ENCODE results near the gene DDR2. TPM values are rescaled to one million over a fixed set of nuclear protein-coding genes. Genes with fewer than 3 reads are reported as not detected.

The DDR2 gene
- polyA plus RNA-seq, 1 of the 3 experiments (the other 2 are of a cell fraction), result 34.0 TPM

DNA sequence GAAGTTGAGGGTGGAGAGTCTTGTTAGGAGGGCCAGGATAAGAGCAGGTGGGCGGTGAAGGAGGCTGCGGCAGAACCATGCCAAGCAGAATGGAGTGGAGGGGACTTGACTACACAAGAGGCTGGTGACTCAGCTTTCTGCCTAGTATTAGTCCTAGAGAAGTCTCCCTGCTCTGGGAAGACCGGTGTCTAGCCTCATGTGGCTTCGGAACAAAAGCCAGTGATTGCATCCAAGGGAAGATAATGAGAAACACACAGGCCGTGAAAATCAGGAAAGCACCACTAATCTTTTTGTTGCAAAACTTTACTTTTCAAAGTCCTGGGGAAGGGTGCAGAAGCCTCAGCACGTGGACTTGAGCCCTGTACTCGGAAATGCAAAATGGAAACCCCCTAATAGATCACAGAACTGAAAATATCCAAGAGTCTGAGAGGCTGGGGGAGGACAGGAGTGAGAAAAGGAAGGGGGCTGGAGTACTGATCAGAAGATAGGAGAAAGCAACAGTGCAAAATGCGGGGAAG is 31.4 kb downstream of the DDR2 start:
- POLR2A ChIA-PET, result no interaction called here
- Histone ChIP-seq H2AFZ (ENCODE audit: low read depth) (no peak overlapping the region), H3K9me2 (no peaks in the 10 kb centered on the region), H4K20me1 (ENCODE audit: insufficient read depth) (peaks cover 15% of the 10 kb centered on the region; the same call in 1 of the 2 replicates), H3K9ac (peak overlapping the region; percentile 57; the same call in 1 of the 2 replicates), H3F3A (replicated peaks; ENCODE audit: insufficient read depth) (peaks cover 37% of the 10 kb centered on the region), H3K9me3 (no peaks in the 10 kb centered on the region), H3K4me2 (peak overlapping the region; percentile 78), H3K4me1 (ENCODE audit: control insufficient read depth in 1 of 2, insufficient read depth in 2 of 2, low read depth in 1 of 2, low read length in 1 of 2) (peaks cover 41 to 87% of the 10 kb centered on the region in 2 experiments; a peak in 3 of 4 replicates), H3K79me2 (ENCODE audit: insufficient read depth) (peaks cover 97% of the 10 kb centered on the region), H3K36me3 (replicated peaks in 1 of 2; ENCODE audit: control insufficient read depth in 1 of 2, insufficient read depth in 2 of 2, low read length in 1 of 2) (peaks cover 12 to 32% of the 10 kb centered on the region in 2 experiments), H3K27me3 (ENCODE audit: insufficient read depth) (no peaks in the 10 kb centered on the region), H3K27ac (ENCODE audit: low read depth in 2 of 2, low read length in 1 of 2) (peak overlapping the region; percentile 92 to 95), H3K4me3 (ENCODE audit: low read depth in 2 of 2, low read length in 1 of 2) (peak overlapping the region; percentile 10 to 43; a peak in 3 of 4 replicates)
- CTCF ChIA-PET, result interaction anchor here (1.4 kb wide), 1 partner anchor 27 kb away, joined by 3 read pairs; no protein-coding TSS in a partner anchor
- WGBS (ENCODE audit: low lambda C conversion rate), result 9% methylated on average over 8 of the region's 8 CpGs
- DNase-seq, result no peak
- TF ChIP-seq, protein P1, sequence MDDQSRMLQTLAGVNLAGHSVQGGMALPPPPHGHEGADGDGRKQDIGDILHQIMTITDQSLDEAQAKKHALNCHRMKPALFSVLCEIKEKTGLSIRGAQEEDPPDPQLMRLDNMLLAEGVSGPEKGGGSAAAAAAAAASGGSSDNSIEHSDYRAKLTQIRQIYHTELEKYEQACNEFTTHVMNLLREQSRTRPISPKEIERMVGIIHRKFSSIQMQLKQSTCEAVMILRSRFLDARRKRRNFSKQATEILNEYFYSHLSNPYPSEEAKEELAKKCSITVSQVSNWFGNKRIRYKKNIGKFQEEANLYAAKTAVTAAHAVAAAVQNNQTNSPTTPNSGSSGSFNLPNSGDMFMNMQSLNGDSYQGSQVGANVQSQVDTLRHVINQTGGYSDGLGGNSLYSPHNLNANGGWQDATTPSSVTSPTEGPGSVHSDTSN (IDR thresholded peaks at IDR 0.05), result peak; percentile 45; the same call in 1 of the 2 replicates
- TF ChIP-seq YY1 (IDR thresholded peaks at IDR 0.05; ENCODE audit: low read depth) (no peak; the same call in 1 of the 2 replicates), POLR2AphosphoS5 (IDR thresholded peaks at IDR 0.05; ENCODE audit: low read depth, low read length) (peak; percentile 43; the same call in 1 of the 2 replicates), GABPA (IDR thresholded peaks at IDR 0.05; ENCODE audit: low read depth) (no peak), RAD21 (IDR thresholded peaks at IDR 0.05; ENCODE audit: low read length) (no peak), NRF1 (IDR thresholded peaks at IDR 0.05; ENCODE audit: low read depth, low read length) (no peak), FOXM1 (IDR thresholded peaks at IDR 0.05; ENCODE audit: low read depth) (0 out of 2 replicates have a peak, but pooled peaks have one; percentile 14), JUND (IDR thresholded peaks at IDR 0.05) (peak; percentile 30; the same call in 1 of the 2 replicates), CHD2 (IDR thresholded peaks at IDR 0.05; ENCODE audit: low read length, partially characterized antibody) (no peak), MEF2A (IDR thresholded peaks at IDR 0.05; ENCODE audit: borderline replicate concordance, low read depth) (no peak), TCF12 (IDR thresholded peaks at IDR 0.05) (peak; percentile 78), RCOR1 (IDR thresholded peaks at IDR 0.05; ENCODE audit: low read length) (peak; percentile 43; the same call in 1 of the 2 replicates), EP300 (IDR thresholded peaks at IDR 0.05; ENCODE audit: borderline replicate concordance in 1 of 2, low read depth in 1 of 2, low read length in 1 of 2) (no peak), SIN3A (IDR thresholded peaks at IDR 0.05; ENCODE audit: borderline replicate concordance, low read depth, low read length) (no peak), FOSL2 (IDR thresholded peaks at IDR 0.05; ENCODE audit: borderline replicate concordance, low read depth) (peak; percentile 52), ELF1 (IDR thresholded peaks at IDR 0.05) (no peak), TAF1 (IDR thresholded peaks at IDR 0.05; ENCODE audit: borderline replicate concordance, low read depth, low read length) (no peak), GATA2 (CRISPR knock-in tag; IDR thresholded peaks at IDR 0.05) (no peak), RFX5 (IDR thresholded peaks at IDR 0.05; ENCODE audit: low read length) (no peak), TEAD4 (IDR thresholded peaks at IDR 0.05; ENCODE audit: borderline replicate concordance, insufficient read depth) (no peak), NFIC (IDR thresholded peaks at IDR 0.05; ENCODE audit: borderline replicate concordance) (no peak)
- TF ChIP-seq, protein P2, sequence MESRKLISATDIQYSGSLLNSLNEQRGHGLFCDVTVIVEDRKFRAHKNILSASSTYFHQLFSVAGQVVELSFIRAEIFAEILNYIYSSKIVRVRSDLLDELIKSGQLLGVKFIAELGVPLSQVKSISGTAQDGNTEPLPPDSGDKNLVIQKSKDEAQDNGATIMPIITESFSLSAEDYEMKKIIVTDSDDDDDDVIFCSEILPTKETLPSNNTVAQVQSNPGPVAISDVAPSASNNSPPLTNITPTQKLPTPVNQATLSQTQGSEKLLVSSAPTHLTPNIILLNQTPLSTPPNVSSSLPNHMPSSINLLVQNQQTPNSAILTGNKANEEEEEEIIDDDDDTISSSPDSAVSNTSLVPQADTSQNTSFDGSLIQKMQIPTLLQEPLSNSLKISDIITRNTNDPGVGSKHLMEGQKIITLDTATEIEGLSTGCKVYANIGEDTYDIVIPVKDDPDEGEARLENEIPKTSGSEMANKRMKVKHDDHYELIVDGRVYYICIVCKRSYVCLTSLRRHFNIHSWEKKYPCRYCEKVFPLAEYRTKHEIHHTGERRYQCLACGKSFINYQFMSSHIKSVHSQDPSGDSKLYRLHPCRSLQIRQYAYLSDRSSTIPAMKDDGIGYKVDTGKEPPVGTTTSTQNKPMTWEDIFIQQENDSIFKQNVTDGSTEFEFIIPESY (IDR thresholded peaks at IDR 0.05; ENCODE audit: borderline replicate concordance, low read depth), result no peak
- TF ChIP-seq, protein P3, sequence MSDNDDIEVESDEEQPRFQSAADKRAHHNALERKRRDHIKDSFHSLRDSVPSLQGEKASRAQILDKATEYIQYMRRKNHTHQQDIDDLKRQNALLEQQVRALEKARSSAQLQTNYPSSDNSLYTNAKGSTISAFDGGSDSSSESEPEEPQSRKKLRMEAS (IDR thresholded peaks at IDR 0.05; ENCODE audit: low read depth), result peak; percentile 67; the same call in 1 of the 2 replicates
- TF ChIP-seq, protein P4, sequence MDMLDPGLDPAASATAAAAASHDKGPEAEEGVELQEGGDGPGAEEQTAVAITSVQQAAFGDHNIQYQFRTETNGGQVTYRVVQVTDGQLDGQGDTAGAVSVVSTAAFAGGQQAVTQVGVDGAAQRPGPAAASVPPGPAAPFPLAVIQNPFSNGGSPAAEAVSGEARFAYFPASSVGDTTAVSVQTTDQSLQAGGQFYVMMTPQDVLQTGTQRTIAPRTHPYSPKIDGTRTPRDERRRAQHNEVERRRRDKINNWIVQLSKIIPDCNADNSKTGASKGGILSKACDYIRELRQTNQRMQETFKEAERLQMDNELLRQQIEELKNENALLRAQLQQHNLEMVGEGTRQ (IDR thresholded peaks at IDR 0.05; ENCODE audit: borderline replicate concordance, low read depth, low read length), result no peak
- TF ChIP-seq, protein P5, sequence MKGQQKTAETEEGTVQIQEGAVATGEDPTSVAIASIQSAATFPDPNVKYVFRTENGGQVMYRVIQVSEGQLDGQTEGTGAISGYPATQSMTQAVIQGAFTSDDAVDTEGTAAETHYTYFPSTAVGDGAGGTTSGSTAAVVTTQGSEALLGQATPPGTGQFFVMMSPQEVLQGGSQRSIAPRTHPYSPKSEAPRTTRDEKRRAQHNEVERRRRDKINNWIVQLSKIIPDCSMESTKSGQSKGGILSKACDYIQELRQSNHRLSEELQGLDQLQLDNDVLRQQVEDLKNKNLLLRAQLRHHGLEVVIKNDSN (IDR thresholded peaks at IDR 0.05; ENCODE audit: borderline replicate concordance, low read depth), result no peak
- TF ChIP-seq, protein P6, sequence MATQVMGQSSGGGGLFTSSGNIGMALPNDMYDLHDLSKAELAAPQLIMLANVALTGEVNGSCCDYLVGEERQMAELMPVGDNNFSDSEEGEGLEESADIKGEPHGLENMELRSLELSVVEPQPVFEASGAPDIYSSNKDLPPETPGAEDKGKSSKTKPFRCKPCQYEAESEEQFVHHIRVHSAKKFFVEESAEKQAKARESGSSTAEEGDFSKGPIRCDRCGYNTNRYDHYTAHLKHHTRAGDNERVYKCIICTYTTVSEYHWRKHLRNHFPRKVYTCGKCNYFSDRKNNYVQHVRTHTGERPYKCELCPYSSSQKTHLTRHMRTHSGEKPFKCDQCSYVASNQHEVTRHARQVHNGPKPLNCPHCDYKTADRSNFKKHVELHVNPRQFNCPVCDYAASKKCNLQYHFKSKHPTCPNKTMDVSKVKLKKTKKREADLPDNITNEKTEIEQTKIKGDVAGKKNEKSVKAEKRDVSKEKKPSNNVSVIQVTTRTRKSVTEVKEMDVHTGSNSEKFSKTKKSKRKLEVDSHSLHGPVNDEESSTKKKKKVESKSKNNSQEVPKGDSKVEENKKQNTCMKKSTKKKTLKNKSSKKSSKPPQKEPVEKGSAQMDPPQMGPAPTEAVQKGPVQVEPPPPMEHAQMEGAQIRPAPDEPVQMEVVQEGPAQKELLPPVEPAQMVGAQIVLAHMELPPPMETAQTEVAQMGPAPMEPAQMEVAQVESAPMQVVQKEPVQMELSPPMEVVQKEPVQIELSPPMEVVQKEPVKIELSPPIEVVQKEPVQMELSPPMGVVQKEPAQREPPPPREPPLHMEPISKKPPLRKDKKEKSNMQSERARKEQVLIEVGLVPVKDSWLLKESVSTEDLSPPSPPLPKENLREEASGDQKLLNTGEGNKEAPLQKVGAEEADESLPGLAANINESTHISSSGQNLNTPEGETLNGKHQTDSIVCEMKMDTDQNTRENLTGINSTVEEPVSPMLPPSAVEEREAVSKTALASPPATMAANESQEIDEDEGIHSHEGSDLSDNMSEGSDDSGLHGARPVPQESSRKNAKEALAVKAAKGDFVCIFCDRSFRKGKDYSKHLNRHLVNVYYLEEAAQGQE (IDR thresholded peaks at IDR 0.05; ENCODE audit: low read depth, low read length), result no peak
